ENCODE results near the gene GPR89B.
"Not testable (repeated sequence)": the region's sequence is repeated elsewhere in the genome, so short reads cannot be mapped to it uniquely, and the experiment has no call there.

GPR89B gene

DNA sequence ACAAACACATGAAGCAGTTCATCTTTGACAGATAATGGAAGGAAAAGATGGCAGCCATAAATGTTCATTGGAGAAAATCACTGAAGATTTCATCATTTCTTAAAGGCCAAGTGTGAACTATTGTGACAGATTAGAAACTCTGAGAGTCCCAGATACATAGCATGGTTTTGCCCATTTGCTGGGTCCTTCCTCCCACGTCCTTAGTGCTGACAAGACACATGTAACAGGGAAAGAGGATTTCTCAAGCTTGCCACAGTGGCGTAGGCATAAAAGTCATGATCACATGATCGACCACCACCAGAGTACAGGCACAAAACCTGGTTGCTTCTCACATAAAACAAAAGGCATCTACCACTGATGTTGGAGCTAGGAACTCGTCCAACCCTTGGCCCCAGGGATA is 98.8 kb downstream of the GPR89B start:
- H3K36me3 ChIP-seq (ENCODE audit: control insufficient read depth, insufficient read depth, low read length): not testable (repeated sequence)
- no CpG with 5 or more reads among the region's 4 CpGs for WGBS, 2 experiments

DNA sequence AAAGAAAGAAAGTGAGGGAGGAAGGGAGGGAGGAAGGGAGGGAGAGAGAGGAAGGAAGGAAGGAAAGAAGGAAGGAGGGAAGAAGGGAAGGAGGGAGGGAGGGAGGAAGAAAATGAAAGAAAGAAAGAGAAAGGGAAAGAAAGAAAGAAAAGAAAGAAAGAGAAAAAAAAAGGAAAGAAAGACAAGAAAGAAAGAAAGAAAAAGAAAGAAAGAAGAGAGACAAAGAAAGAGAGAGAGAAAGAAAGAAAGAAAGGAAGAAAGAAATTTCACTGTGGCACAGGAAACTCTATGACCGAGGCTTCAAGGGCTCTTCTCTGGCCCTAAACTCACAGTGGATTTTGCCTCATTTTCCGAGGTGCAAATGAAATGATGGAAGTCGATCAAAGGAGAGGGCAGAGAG is 104.0 kb downstream of the GPR89B start:
- not testable (repeated sequence) for H3K4me3 ChIP-seq (ENCODE audit: insufficient read depth, low read depth, low read length); H3K36me3 ChIP-seq (ENCODE audit: control insufficient read depth, insufficient read depth, low read length); H3K9me3 ChIP-seq (ENCODE audit: control insufficient read depth, low read length); H3K27ac ChIP-seq (ENCODE audit: insufficient read depth, low read depth, low read length, poor library complexity, severe bottlenecking); H3K27me3 ChIP-seq (ENCODE audit: control insufficient read depth, insufficient read depth, low read length, poor library complexity, severe bottlenecking); H3K4me1 ChIP-seq (ENCODE audit: control insufficient read depth, insufficient read depth, low read length)
- WGBS, 2 experiments: no CpG with 5 or more reads among the region's 3 CpGs

More for the DNA sequence above, 98.8 kb downstream of the GPR89B start:
- H3K27me3 ChIP-seq (ENCODE audit: control insufficient read depth, insufficient read depth, low read length, poor library complexity, severe bottlenecking); H3K4me1 ChIP-seq (ENCODE audit: control insufficient read depth, insufficient read depth, low read length); H3K4me3 ChIP-seq (ENCODE audit: insufficient read depth, low read depth, low read length); H3K27ac ChIP-seq (ENCODE audit: insufficient read depth, low read depth, low read length, poor library complexity, severe bottlenecking); H3K9me3 ChIP-seq (ENCODE audit: control insufficient read depth, low read length): not testable (repeated sequence)

DNA sequence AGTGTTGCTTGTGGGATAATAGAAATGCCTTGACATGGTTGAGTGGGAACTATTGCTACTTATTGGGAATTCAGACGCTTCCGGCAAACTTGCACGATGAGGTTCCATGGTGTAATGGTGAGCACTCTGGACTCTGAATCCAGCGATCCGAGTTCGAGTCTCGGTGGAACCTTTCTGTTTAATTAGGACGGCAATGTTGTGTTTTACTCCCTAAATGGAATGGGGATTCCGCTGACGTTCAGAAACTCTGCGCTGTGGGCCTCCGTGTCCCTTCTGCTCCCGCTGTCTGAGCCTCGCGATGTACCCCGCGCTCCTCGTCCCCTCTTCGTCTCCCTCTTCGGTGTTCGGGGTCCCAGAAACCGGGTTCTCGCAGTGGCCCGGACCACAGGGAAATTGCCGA is 104.5 kb downstream of the GPR89B start:
- H3K4me3 ChIP-seq (ENCODE audit: insufficient read depth, low read depth, low read length); H3K27ac ChIP-seq (ENCODE audit: insufficient read depth, low read depth, low read length, poor library complexity, severe bottlenecking); H3K27me3 ChIP-seq (ENCODE audit: control insufficient read depth, insufficient read depth, low read length, poor library complexity, severe bottlenecking); H3K36me3 ChIP-seq (ENCODE audit: control insufficient read depth, insufficient read depth, low read length); H3K9me3 ChIP-seq (ENCODE audit: control insufficient read depth, low read length); H3K4me1 ChIP-seq (ENCODE audit: control insufficient read depth, insufficient read depth, low read length): not testable (repeated sequence)
- WGBS, 2 experiments: no CpG with 5 or more reads among the region's 25 CpGs

DNA sequence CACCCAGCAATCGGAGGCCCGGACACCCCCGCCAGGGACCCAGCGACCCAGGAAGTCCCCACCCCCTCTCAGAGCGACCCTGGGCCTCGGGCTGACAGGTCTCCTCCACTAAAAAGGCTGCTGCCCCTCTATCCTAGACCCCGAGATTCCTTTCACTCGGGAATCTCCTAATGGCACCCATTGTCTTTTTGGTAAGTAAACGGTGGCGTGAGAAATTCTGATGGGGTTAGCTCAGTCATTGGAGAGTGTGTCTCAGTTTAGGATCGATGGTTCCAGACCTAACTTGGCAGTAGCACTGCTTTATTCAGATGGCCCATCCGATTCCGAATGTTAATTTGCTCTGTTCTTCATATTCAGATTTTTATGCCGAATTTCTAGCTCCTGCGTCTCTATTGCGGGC is 104.9 kb downstream of the GPR89B start:
- not testable (repeated sequence) for H3K36me3 ChIP-seq (ENCODE audit: control insufficient read depth, insufficient read depth, low read length)
- WGBS, 2 experiments: 23 to 25% methylated on average over 5 to 7 of the region's 16 CpGs
- H3K4me3 ChIP-seq (ENCODE audit: insufficient read depth, low read depth, low read length): peak overlapping the region; percentile 25

DNA sequence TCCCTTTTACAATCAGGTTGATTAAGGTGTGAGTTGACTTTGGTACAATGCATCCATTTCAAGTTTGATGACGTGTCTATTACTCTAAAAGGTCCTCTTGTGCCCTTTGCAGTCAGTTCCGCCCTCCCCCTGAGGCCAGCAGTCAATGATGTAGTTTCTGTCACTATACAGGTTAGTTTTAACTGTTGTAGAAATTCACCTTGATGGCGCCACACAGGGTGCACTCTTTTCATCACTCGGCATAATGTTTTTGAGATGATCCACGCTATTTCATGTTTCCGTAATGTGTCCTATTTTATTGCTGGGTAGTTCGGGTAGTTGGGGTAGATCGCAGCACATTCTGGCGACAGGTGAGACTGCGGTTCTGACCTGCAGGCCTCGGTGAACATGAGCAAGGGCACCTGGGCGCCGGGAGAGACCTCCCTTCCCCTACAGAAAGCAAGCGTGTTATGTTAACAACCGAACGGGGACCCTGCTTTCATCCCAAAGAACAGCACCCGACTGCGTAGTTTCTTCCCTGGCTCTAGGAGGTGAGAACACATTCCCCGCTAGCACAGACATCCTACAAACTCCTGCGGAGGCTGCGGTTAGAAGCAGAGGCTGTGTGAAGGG is 109.7 kb downstream of the GPR89B start:
- H3K27ac ChIP-seq (ENCODE audit: insufficient read depth, low read depth, low read length, poor library complexity, severe bottlenecking); H3K27me3 ChIP-seq (ENCODE audit: control insufficient read depth, insufficient read depth, low read length, poor library complexity, severe bottlenecking); H3K36me3 ChIP-seq (ENCODE audit: control insufficient read depth, insufficient read depth, low read length); H3K9me3 ChIP-seq (ENCODE audit: control insufficient read depth, low read length); H3K4me1 ChIP-seq (ENCODE audit: control insufficient read depth, insufficient read depth, low read length): not testable (repeated sequence)
- peak overlapping the region; percentile 27 for H3K4me3 ChIP-seq (ENCODE audit: insufficient read depth, low read depth, low read length)
- 28 to 33% methylated on average over 1 to 2 of the region's 21 CpGs for WGBS, 2 experiments

More for the DNA sequence above, 104.9 kb downstream of the GPR89B start:
- not testable (repeated sequence) for H3K27ac ChIP-seq (ENCODE audit: insufficient read depth, low read depth, low read length, poor library complexity, severe bottlenecking); H3K9me3 ChIP-seq (ENCODE audit: control insufficient read depth, low read length); H3K4me1 ChIP-seq (ENCODE audit: control insufficient read depth, insufficient read depth, low read length); H3K27me3 ChIP-seq (ENCODE audit: control insufficient read depth, insufficient read depth, low read length, poor library complexity, severe bottlenecking)

DNA sequence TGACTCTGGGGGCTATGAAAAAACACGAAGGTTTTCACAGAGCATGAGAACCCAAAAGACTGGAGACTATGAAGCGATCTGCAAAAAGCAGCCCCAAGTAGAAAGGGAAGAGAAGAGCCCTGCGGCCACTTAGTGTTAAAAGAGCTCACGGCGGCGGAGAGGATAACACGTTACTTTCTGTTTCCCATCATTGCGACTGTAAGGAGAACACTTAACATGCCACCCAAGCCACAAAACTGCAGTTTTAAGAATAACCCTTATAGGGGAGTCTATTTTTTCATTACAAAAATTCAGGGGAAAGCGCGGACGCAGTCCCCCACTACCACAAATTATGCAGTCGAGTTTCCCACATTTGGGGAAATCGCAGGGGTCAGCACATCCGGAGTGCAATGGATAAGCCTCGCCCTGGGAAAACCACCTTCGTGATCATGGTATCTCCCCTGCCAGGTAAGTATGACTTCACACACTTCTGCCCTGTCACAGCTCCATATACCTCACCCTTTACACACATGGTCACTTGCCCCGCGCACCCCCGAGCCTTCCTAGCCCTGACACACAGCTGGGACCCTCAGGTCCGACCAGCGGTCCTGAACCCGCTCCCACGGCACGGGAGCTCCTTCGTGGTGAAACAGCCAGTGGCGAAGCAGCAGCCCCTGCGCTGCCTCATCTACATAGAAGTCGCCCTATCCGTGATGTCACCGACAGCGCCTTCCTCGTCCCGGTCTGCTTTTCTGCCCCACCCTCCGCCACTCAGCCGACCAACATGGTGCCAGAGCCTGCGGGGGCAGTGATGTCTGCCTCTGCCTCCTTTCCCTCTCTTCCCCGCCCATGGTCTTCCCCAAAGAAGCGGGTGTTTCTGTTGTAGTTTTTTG is 110.5 kb downstream of the GPR89B start:
- 0 to 1% methylated on average over 11 to 18 of the region's 38 CpGs for whole genome bisulfite sequencing, 2 experiments
- not testable (repeated sequence) for H3K36me3 ChIP-seq (ENCODE audit: control insufficient read depth, insufficient read depth, low read length); H3K27me3 ChIP-seq (ENCODE audit: control insufficient read depth, insufficient read depth, low read length, poor library complexity, severe bottlenecking); H3K4me1 ChIP-seq (ENCODE audit: control insufficient read depth, insufficient read depth, low read length); H3K9me3 ChIP-seq (ENCODE audit: control insufficient read depth, low read length)
- Histone ChIP-seq H3K4me3 (ENCODE audit: insufficient read depth, low read depth, low read length) (peak overlapping the region; percentile 27), H3K27ac (ENCODE audit: insufficient read depth, low read depth, low read length, poor library complexity, severe bottlenecking) (peak overlapping the region; percentile 88)

Data from ectodermal cell (in vitro differentiated cells).